B cell (primary cell): ENCODE measurements around the gene ATL1. TPM values are rescaled to one million over a fixed set of nuclear protein-coding genes. Genes with fewer than 3 reads are reported as not detected.

Experiments
- ATAC-seq: fragments of 200-7000 bp; cut with Tn5 transposase; one replicate; pipeline ENCODE4 v1.10.0; 2021; ENCODE audit warnings: low read depth, mild to moderate bottlenecking, moderate number of reproducible peaks, moderate library complexity
- CTCF ChIA-PET: fragments of 350-600 bp; sonication (Branson Sonifier 250); formaldehyde crosslinking; loops from one replicate; lab custom pipeline; 2021; ENCODE audit warnings: antibody characterized with exemption, inconsistent platforms; lab: Charles Lee
- POLR2A ChIA-PET: fragments of 350-600 bp; sonication (Branson Sonifier 250); formaldehyde crosslinking; loops from one replicate; lab custom pipeline; 2021; ENCODE audit warnings: antibody characterized with exemption; lab: Charles Lee
- DNase-seq: peaks from one replicate; pipeline ENCODE4 v3.0.0; 2013
- H2AFZ ChIP-seq: 2 replicates; pipeline ENCODE4 v1.6.1; 2012; ENCODE audit warnings: mild to moderate bottlenecking, low read depth, low read length; ENCODE audit not compliant: insufficient read depth, poor library complexity, severe bottlenecking
- H3K27ac ChIP-seq, 2 donors: 1 replicate in 1 of 2; 2 replicates in 1 of 2; pipeline ENCODE4 v1.5.1; 2012 to 2013; ENCODE audit warnings: low read length in 2 of 2, mild to moderate bottlenecking in 2 of 2, moderate library complexity in 1 of 2
- H3K27me3 ChIP-seq, 4 experiments: fragments of 200-600 bp in 1 of 4; sonication (generic) in 1 of 4; replicated peaks in 1 of 4; 1 replicate in 2 of 4; 2 replicates in 2 of 4; pipeline versions ENCODE4 v1.6.1 to v1.7.0; 2013 to 2016; ENCODE audit warnings: low read length in 3 of 4, mild to moderate bottlenecking in 2 of 4, mixed read lengths in 1 of 4, moderate library complexity in 1 of 4; ENCODE audit not compliant: insufficient read depth in 4 of 4, control insufficient read depth in 3 of 4; ENCODE audit errors: control extremely low read depth in 1 of 4
- H3K36me3 ChIP-seq, 2 experiments: replicated peaks in 1 of 2; 1 replicate in 1 of 2; 2 replicates in 1 of 2; pipeline versions ENCODE4 v1.6.1 to v1.7.1; 2013; ENCODE audit warnings: low read length in 1 of 2; ENCODE audit not compliant: insufficient read depth in 2 of 2, control insufficient read depth in 1 of 2; ENCODE audit errors: control extremely low read depth in 1 of 2, extremely low read depth in 1 of 2
- H3K4me1 ChIP-seq, 2 donors: fragments of 200-600 bp in 1 of 2; sonication (generic) in 1 of 2; 1 replicate in 1 of 2; 2 replicates in 1 of 2; pipeline versions ENCODE4 v1.5.1 to v1.6.1; 2013 to 2017; ENCODE audit warnings: low read length in 2 of 2; ENCODE audit not compliant: control insufficient read depth in 2 of 2, insufficient read depth in 2 of 2
- H3K4me2 ChIP-seq: replicated peaks from 2 replicates; pipeline ENCODE3; 2012; ENCODE audit warnings: mild to moderate bottlenecking, low read depth, low read length; ENCODE audit not compliant: poor library complexity, severe bottlenecking
- H3K4me3 ChIP-seq, 5 experiments: fragments of 200-600 bp in 1 of 5; sonication (generic) in 1 of 5; 1 replicate in 3 of 5; 2 replicates in 2 of 5; pipeline versions ENCODE4 v1.5.1 to v1.7.0; 2011 to 2016; ENCODE audit warnings: low read length in 4 of 5, mild to moderate bottlenecking in 4 of 5, low read depth in 2 of 5, control low read depth in 1 of 5, moderate library complexity in 1 of 5; ENCODE audit not compliant: insufficient read depth in 1 of 5; ENCODE audit errors: control extremely low read depth in 1 of 5, extremely low read depth in 1 of 5
- H3K79me2 ChIP-seq: fragments of 200-600 bp; sonication (generic); one replicate; pipeline ENCODE4 v1.6.0; 2016; ENCODE audit warnings: low read length; ENCODE audit not compliant: control insufficient read depth, insufficient read depth
- H3K9ac ChIP-seq: fragments of 200-600 bp; sonication (generic); 2 replicates; pipeline ENCODE4 v1.6.1; 2017; ENCODE audit warnings: mild to moderate bottlenecking, low read length, moderate library complexity
- H3K9me3 ChIP-seq, 3 donors: one replicate each; pipeline versions ENCODE4 v1.6.1 to v1.7.1; 2013; ENCODE audit warnings: low read length in 2 of 3; ENCODE audit not compliant: control insufficient read depth in 2 of 3, insufficient read depth in 1 of 3; ENCODE audit errors: control extremely low read depth in 1 of 3
- H4K20me1 ChIP-seq: 2 replicates; pipeline ENCODE4 v1.6.0; 2012; ENCODE audit warnings: mild to moderate bottlenecking, low read length; ENCODE audit not compliant: insufficient read depth, control insufficient read depth, poor library complexity, severe bottlenecking
- H3K27ac Mint-ChIP-seq: one replicate; pipeline ENCODE4 v1.8.0; 2021; ENCODE audit warnings: mixed read lengths
- H3K27me3 Mint-ChIP-seq: one replicate; pipeline ENCODE4 v1.8.0; 2021; ENCODE audit warnings: mixed read lengths
- H3K4me1 Mint-ChIP-seq: one replicate; pipeline ENCODE4 v1.8.0; 2021; ENCODE audit warnings: mixed read lengths
- H3K4me3 Mint-ChIP-seq: one replicate; pipeline ENCODE4 v1.8.0; 2021; ENCODE audit warnings: mixed read lengths
- H3K9me3 Mint-ChIP-seq: one replicate; pipeline ENCODE4 v1.8.0; 2022; ENCODE audit warnings: mixed read lengths; ENCODE audit not compliant: insufficient read depth
- EZH2 ChIP-seq: IDR thresholded peaks from 2 replicates; pipeline ENCODE4 v1.6.1; 2012; ENCODE audit warnings: borderline replicate concordance, low read depth, mild to moderate bottlenecking, moderate library complexity, low read length; ENCODE audit not compliant: insufficient read depth, poor library complexity, severe bottlenecking
- WGBS: methylation state at CpG from one replicate; pipeline ENCODE4 v1.1.5; 2013; ENCODE audit warnings: missing lambda C conversion rate; ENCODE audit not compliant: insufficient coverage; 5-methylcytosine and 5-hydroxymethylcytosine counted together
- intact Hi-C: fragments of 100-400 bp; cut with micrococcal nuclease; formaldehyde crosslinking; loops from one replicate; pipeline ENCODE4 v1.10.0; 2022
- polyA plus RNA-seq: library from polyadenylated mRNA; depleted of rRNA; stranded (reverse); fragments of >200 nt; gene quantifications from 2 replicates; pipeline ENCODE4 v1.2.3, GENCODE V29; 2012
- total RNA-seq, 2 donors: library from RNA; stranded (reverse); fragments of 120-200 nt in 1 of 2; gene quantifications; 1 replicate in 1 of 2; 2 replicates in 1 of 2; pipeline versions ENCODE4 v1.2.3 to v1.2.4, GENCODE V29; 2013 to 2022
- TF ChIP-seq, protein P1 (sequence below): fragments of 200-600 bp; IDR thresholded peaks from one replicate; pipeline ENCODE4 v1.8.0; 2022; ENCODE audit warnings: antibody characterized with exemption, mild to moderate bottlenecking

Gene ATL1
- total and polyA plus RNA-seq, 2 donors (not counting 1 experiment from before 2014, with no cell fraction given), result 2.9 TPM

DNA sequence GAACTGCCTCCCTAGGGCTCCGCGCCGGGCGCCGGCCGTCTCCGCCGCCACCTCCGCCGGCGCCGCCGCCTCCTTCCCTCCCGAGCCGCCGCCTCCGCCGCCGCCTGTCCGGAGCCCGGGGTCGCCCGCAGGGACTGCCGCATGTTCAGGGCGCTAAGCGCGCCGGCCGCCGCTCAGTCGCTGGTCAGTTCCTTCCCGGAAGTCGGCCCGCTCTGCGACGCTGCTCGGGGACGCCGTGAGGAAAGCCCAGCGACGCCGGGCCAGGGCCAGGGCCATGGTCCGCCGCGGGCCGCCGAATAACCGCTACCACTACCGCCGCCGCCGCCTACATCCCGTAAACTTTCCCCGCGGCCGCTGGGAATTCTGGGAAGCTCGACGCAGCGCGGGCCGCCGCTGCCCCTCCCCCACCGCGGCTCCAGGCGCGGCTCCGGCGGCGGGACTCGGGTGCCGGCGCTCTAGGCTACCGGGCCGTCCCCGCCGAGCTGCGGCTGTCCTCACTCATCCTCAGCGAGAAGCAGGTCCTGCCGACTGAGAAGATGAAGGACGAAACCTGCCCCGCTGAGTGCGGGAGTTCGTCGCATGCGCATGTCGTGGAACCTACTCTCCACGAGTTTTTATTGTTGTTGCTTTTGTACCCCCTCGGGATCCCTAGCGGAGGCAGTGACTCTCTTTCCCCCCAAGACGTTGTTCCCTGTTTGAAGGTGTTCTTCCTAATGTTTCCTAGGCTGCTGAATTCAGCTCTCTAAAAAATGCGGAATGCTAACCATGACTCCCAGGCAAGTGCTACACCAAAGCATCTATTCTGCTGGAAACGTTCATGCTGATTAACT lies 108.3 kb downstream of the ATL1 start, which contains the start of gene SAV1:
Gene SAV1 (minus strand): TSS at position 311 of the 830 bp plus-strand sequence. CDS start 339 bp downstream, outside the sequence.
- H3K27ac ChIP-seq, result peak within 1 kb of the TSS; percentile 83 to 91
- ChIA-PET CTCF (interaction anchor here (1.1 kb wide), 1 partner anchor 9 kb away, joined by 3 read pairs; no protein-coding TSS in a partner anchor), POLR2A (interaction anchor here (0.8 to 1.1 kb wide), 2 partner anchors 9 to 192 kb away, joined by 3 to 4 read pairs; no protein-coding TSS in a partner anchor)
- H3K9ac ChIP-seq, result peak within 1 kb of the TSS; percentile 97
- H3K4me2 ChIP-seq, result peak within 1 kb of the TSS; percentile 88
- no peaks in the 10 kb centered on the region for H3K27me3 ChIP-seq
- DNase-seq (peak; percentile 80), ATAC-seq (peak; percentile 63)
- peak within 1 kb of the TSS; percentile 47 to 93 (median 70) for H3K4me3 ChIP-seq
- no peaks in the 10 kb centered on the region for H3K9me3 ChIP-seq
- intact Hi-C loops, result loop anchor here (2.0 to 5.0 kb wide), 5 partner anchors 15 to 356 kb away; partner anchors contain the start of genes DMAC2L, L2HGDH and NIN
- H3K4me1 Mint-ChIP-seq, result peaks cover 26% of the 10 kb centered on the region
- under 1% methylated on average over 87 of the region's 92 CpGs for WGBS
- no peaks in the 10 kb centered on the region for H3K27me3 Mint-ChIP-seq
- H3K9me3 Mint-ChIP-seq, result no peaks in the 10 kb centered on the region
- H3K27ac Mint-ChIP-seq, result no peak within 1 kb of the TSS
- no peaks in the 10 kb centered on the region for H4K20me1 ChIP-seq
- H3K4me3 Mint-ChIP-seq, result no peak within 1 kb of the TSS
- H3K36me3 ChIP-seq, result peaks cover 1 to 9% of the 10 kb centered on the region in 2 experiments
- TF ChIP-seq, protein P1, sequence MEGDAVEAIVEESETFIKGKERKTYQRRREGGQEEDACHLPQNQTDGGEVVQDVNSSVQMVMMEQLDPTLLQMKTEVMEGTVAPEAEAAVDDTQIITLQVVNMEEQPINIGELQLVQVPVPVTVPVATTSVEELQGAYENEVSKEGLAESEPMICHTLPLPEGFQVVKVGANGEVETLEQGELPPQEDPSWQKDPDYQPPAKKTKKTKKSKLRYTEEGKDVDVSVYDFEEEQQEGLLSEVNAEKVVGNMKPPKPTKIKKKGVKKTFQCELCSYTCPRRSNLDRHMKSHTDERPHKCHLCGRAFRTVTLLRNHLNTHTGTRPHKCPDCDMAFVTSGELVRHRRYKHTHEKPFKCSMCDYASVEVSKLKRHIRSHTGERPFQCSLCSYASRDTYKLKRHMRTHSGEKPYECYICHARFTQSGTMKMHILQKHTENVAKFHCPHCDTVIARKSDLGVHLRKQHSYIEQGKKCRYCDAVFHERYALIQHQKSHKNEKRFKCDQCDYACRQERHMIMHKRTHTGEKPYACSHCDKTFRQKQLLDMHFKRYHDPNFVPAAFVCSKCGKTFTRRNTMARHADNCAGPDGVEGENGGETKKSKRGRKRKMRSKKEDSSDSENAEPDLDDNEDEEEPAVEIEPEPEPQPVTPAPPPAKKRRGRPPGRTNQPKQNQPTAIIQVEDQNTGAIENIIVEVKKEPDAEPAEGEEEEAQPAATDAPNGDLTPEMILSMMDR, result no peak
- TF ChIP-seq EZH2, result no peak
- peak within 1 kb of the TSS; percentile 73 for H2AFZ ChIP-seq
- peaks cover 22 to 42% of the 10 kb centered on the region in 2 donors for H3K4me1 ChIP-seq
- peaks cover 42% of the 10 kb centered on the region for H3K79me2 ChIP-seq
